ENCODE results near the gene ATP6V0A1.

ATP6V0A1 gene

GRCh38 chr17:42568341-42569111 is 109.8 kb downstream of the ATP6V0A1 start:
- no peak for DNase-seq (ENCODE audit: low read depth, low spot score)
- H3K4me3 ChIP-seq (ENCODE audit: low read depth, low read length), result no peak overlapping the region
- TF ChIP-seq, protein P1, sequence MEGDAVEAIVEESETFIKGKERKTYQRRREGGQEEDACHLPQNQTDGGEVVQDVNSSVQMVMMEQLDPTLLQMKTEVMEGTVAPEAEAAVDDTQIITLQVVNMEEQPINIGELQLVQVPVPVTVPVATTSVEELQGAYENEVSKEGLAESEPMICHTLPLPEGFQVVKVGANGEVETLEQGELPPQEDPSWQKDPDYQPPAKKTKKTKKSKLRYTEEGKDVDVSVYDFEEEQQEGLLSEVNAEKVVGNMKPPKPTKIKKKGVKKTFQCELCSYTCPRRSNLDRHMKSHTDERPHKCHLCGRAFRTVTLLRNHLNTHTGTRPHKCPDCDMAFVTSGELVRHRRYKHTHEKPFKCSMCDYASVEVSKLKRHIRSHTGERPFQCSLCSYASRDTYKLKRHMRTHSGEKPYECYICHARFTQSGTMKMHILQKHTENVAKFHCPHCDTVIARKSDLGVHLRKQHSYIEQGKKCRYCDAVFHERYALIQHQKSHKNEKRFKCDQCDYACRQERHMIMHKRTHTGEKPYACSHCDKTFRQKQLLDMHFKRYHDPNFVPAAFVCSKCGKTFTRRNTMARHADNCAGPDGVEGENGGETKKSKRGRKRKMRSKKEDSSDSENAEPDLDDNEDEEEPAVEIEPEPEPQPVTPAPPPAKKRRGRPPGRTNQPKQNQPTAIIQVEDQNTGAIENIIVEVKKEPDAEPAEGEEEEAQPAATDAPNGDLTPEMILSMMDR (IDR thresholded peaks at IDR 0.05; ENCODE audit: low read depth, low read length), result no peak
- in situ Hi-C loops (cut with HindIII; ENCODE audit: low sequenced_read_pairs), result no loop called here

DNA sequence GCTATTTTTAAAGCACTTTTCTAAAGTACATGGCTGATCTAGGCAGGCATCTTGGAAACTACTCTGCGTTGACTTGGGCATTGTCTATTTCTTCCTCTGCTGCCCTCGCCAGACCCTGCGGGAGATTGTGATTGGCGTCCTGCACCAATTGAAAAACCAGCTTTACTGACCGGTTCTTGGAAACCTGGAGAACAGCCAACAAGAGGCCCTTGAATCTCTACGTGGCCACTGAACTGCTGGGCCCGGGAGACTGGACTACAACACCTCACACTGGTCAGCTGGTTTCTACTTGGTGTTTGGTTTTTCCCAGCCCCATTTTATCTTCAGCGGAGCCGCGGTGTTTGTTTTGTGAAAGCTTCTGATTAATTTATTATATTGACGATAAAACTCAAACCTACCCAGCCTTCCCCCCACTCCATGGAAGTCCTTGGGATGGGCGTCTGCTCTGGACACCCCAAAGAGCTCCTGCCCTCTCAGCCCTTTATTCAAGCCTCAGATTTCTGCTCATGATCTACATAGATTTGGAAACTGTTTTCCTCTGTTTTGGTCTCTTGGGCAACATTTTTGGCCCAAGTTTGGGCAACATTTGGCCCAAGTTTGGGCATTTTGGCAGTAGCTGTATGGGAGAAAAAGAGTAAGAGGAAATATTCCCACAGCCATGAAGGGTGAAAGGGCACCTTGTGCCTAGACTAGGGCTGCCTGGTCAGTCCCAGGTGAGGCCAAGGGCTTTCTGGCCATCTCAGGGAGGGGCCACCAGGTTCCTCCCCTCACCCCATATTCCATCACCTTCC is 113.0 kb downstream of the ATP6V0A1 start:
- DNase-seq (ENCODE audit: low read depth, low spot score), result no peak
- TF ChIP-seq, protein P1 (IDR thresholded peaks at IDR 0.05; ENCODE audit: low read depth, low read length), result no peak
- no peak overlapping the region for H3K4me3 ChIP-seq (ENCODE audit: low read depth, low read length)
- in situ Hi-C loops (cut with HindIII; ENCODE audit: low sequenced_read_pairs), result no loop called here

Measured in astrocyte of the spinal cord (primary cell).